T-helper 9 cell (primary cell): Measurements from ENCODE around the gene NPIPA1.
"Not testable (repeated sequence)": the region's sequence is repeated elsewhere in the genome, so short reads cannot be mapped to it uniquely, and the experiment has no call there.

ENCODE experiments used
- DNase-seq: peaks from one replicate; pipeline ENCODE4 v3.0.0-alpha.2; 2020

NPIPA1 gene

DNA sequence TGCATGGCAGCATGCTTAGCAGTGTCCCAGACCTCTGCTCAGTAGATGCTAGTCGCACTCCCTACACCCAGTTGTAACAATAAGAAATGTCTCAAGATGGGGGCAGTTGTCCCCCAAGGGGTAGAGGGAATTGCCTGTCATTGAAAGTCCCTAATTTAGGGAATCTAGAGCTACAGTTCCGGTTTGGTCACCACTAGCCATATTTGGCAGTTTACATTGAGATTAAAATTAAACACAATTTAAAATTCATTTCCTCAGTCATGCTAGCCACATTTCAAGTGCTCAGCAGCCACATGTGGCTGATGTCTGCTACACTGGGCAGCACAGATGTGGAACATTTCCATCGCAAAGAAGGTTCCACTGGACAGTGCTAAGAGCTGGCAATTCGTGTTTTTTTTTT, 41.7 kb downstream of the NPIPA1 start:
- DNase-seq = not testable (repeated sequence)

DNA sequence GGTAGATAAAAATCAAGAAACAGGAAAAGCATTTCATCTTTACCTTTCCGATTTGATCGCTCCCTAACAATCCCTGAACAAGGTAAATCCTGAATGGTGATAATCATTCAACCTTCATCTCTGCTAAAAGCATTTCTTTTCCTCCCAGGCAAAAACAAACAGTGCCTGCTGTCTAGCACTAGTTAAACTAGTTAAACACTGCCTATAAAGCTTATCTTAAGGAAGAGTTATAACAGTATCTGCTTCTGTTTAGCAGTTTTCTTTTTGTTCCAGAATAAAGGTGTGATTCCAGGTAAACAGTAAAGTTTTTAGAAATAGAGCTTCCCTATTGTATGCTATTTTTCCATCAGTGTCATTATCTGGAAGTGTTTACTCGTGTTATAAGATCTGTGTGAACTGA, 44.0 kb downstream of the NPIPA1 start:
- DNase-seq = not testable (repeated sequence)

DNA sequence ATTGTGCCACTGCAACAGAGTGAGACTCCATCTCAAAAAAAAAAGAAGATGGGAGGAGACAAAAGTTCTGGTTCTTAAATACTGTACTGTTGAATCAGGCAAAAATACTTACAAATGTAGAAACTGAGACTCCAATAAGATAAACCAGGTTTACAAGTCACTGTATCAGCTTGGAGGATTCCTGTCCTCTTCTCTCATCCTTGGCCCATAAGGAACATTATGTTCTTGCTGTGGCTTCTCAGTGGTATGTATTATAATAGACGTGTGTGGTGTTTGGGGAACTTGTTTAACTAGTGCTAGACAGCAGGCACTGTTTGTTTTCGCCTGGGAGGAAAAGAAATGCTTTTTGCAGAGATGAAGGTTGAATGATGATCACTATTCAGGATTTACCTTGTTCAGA, 45.3 kb downstream of the NPIPA1 start:
- DNase-seq = not testable (repeated sequence)

DNA sequence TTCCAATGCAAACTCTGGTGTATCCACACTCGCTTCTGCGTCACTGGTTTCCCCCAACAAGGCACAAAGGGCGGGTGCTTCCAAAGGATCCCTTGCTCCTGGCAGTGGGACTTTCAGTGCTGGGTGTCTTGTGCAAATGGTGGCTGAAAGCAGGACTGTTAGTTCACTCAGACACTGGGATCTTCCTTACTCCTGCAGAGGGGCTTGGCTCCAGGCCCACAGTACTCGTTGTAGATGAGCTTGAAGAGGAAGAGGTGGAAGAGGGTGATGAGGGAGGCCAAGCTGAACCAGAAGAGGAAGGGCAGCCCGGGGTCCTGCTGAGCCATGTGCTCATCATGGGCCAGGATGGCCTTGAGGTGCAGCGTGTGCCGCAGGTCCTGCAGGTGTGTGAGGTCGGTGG, 50.8 kb downstream of the NPIPA1 start:
- not testable (repeated sequence) for DNase-seq

DNA sequence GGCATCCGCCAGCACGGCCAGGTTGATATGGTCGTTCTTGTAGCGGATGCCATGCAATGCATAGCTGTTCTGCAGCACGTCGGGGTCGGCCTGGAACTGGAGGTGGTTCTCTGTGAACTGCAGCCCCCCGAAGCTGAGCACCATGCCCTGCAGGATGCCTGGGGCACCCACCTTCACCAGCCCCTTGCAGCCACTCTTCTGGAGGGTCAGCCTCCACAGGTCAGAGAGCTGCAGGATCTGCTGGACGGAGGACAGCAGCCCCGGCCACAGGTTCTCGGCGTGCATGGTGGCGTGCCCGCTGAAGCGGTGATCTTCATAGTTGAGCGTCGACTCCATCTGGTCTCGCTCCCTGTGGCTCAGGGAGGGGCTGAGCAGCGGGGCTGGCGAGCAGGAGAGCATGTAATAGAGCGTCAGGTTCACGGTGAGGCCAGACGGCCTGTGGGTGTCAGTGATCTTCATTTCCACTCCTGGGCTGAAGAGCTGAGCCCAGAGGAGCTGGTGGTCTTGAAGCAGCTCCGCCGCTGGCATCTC, 51.5 kb downstream of the NPIPA1 start:
- not testable (repeated sequence) for DNase-seq

DNA sequence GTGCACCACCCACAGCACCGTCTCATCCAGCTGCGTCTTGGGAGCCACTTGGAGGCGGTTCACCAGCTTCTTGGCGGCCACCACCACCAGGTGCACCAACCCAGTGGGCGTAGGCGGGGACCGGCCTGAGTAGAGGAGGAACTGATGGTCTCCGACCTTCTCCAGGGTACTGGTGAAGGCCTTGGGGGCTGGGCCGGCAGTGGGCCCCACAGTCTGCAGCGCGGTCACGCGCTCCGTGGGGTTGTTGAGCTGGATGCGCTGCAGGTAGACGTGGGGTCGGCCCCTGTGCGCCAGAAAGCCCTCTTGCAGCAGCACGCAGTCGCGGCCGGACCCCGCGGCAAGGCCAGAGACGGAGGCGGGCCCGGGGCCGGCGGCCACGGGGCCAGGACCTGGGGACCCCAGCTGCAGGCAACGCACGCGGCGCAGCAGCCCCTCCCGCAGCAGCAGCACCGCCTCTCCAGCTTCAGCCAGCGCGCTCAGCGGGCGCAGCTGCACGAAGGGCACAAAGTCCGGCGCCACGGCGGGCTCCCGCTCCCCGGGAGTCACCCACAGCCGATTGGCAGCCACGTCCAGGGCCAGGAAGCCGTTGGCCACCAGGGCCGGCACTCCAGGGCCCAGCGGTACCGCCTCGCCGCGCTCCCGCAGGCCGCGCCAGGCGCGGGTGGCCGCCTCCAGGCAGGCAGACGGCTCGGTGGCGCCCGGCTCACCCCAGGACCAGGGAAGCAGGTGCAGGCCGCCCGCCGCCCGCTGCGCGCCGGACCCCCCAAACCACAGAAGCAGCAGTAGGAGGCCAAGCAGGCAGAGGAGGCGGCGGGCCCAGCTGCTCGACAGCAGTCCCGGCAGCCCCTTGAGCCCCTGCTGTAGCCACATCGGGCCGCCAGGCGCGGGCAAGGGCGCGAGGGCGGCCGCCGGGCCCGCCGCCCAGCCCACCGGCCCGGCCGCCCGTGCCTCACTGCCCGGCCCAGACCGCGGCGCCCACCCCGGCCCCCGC, 52.3 kb downstream of the NPIPA1 start:
- not testable (repeated sequence) for DNase-seq

GRCh38 chr16:14993277-14994151, 56.3 kb downstream of the NPIPA1 start:
- DNase-seq = not testable (repeated sequence)

DNA sequence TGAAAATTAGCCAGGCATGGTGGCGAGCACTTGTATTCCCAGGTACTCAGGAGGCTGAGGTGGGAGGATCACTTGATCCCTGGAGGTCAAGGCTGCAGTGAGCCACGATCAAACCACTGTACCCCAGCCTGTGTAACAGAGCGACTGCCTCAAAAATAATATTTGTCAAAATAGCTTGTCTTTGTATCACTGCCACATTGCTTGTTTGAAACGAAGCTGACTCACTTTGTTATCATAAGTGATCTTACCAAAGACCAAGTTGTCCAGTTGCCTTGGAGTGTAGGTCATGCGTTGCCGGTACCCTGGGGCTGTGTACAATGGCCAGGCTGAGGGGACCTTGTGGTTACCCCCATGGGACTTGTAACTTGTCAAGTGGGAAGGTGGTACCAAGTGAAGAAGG, 59.5 kb downstream of the NPIPA1 start:
- DNase-seq = not testable (repeated sequence)

GRCh38 chr16:14998300-14998699, 61.1 kb downstream of the NPIPA1 start:
- DNase-seq = not testable (repeated sequence)

DNA sequence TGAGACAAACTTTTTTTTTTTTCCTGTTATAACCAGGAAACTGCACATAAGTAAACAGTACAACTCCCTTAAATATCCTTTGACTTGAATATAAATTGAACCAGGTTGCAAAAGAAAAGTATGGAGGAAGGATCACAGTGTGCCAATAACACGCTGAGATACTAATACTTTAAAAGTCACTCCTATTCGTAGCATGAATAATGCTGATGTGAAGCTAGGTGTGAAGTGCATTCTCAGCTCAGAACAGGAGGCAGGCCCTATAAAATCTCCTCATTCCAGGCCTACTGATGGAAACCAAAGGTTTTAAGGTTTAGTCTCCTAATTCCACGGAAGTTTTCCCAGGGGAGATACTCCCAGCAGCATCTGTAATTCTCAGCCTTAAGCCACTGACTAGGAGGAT, 62.6 kb downstream of the NPIPA1 start:
- DNase-seq = not testable (repeated sequence)
